ENCODE measurements around the gene C19orf47. TPM values are rescaled to one million over a fixed set of nuclear protein-coding genes. Genes with fewer than 3 reads are reported as not detected.

Gene C19orf47
- total and polyA plus RNA-seq, 8 donors, result 0.58 to 59.7 (median 8.6) TPM

- Histone ChIP-seq H3K27ac (no peak overlapping the region), H3K4me3 (no peak overlapping the region), H3K27me3 (no peaks in the 10 kb centered on the region), H3K9me3 (no peaks in the 10 kb centered on the region), H3K36me3 (peaks cover 57 to 97% (median 90%) of the 10 kb centered on the region in 4 donors), H3K4me1 (no peaks in the 10 kb centered on the region)
- intact Hi-C loops (cut with DNase I; ENCODE audit: low total_unique reads), result no loop called here
- no peak for TF ChIP-seq POLR2A (IDR thresholded peaks at IDR 0.05)
- TF ChIP-seq CTCF (IDR thresholded peaks at IDR 0.05), result no peak
- TF ChIP-seq POLR2AphosphoS5 (IDR thresholded peaks at IDR 0.05), result no peak
- TF ChIP-seq EP300 (IDR thresholded peaks at IDR 0.05), result no peak
- DNase-seq, result no peak
- 93 to 97% (median 95%) methylated on average over 20 to 27 of the region's 27 CpGs for WGBS, 5 donors
Observed at GRCh38 chr19:40321566-40322270, 26.5 kb downstream of the C19orf47 start.

- intact Hi-C loops (cut with DNase I; ENCODE audit: low total_unique reads), result no loop called here
- Histone ChIP-seq H3K9me3 (no peaks in the 10 kb centered on the region), H3K27me3 (no peaks in the 10 kb centered on the region), H3K4me3 (no peak overlapping the region), H3K27ac (no peak overlapping the region), H3K4me1 (peaks cover 0 to 1% (median 0%) of the 10 kb centered on the region in 4 donors), H3K36me3 (peaks cover 51 to 96% (median 90%) of the 10 kb centered on the region in 4 donors)
- TF ChIP-seq POLR2A (IDR thresholded peaks at IDR 0.05) (no peak), EP300 (IDR thresholded peaks at IDR 0.05) (no peak), POLR2AphosphoS5 (IDR thresholded peaks at IDR 0.05) (no peak), CTCF (IDR thresholded peaks at IDR 0.05) (no peak)
- DNase-seq, result no peak
- 95 to 97% (median 96%) methylated on average over 18 of the region's 18 CpGs for WGBS, 5 donors
Observed at GRCh38 chr19:40321076-40321475, 27.1 kb downstream of the C19orf47 start.

- intact Hi-C loops (cut with DNase I; ENCODE audit: low total_unique reads), result no loop called here
- H3K36me3 ChIP-seq, result peaks cover 46 to 93% (median 85%) of the 10 kb centered on the region in 4 donors
- H3K27ac ChIP-seq, result no peak overlapping the region
- no peaks in the 10 kb centered on the region for H3K27me3 ChIP-seq
- peaks cover 0 to 4% (median 0%) of the 10 kb centered on the region in 4 donors for H3K4me1 ChIP-seq
- 85 to 92% (median 91%) methylated on average over 7 of the region's 7 CpGs for WGBS, 5 donors
- no peaks in the 10 kb centered on the region for H3K9me3 ChIP-seq
- TF ChIP-seq POLR2AphosphoS5 (IDR thresholded peaks at IDR 0.05), result no peak
- no peak for TF ChIP-seq CTCF (IDR thresholded peaks at IDR 0.05)
- TF ChIP-seq EP300 (IDR thresholded peaks at IDR 0.05), result no peak
- no peak for TF ChIP-seq POLR2A (IDR thresholded peaks at IDR 0.05)
- no peak overlapping the region for H3K4me3 ChIP-seq
- no peak for DNase-seq
Observed at GRCh38 chr19:40320558-40320935, 27.6 kb downstream of the C19orf47 start.

GRCh38 chr19:40317338-40317737 is 30.9 kb downstream of the C19orf47 start:
- no peak overlapping the region for H3K27ac ChIP-seq
- TF ChIP-seq CTCF (IDR thresholded peaks at IDR 0.05), result no peak
- no peak for TF ChIP-seq POLR2AphosphoS5 (IDR thresholded peaks at IDR 0.05)
- TF ChIP-seq EP300 (IDR thresholded peaks at IDR 0.05), result no peak
- no peak for TF ChIP-seq POLR2A (IDR thresholded peaks at IDR 0.05)
- no peak overlapping the region for H3K4me3 ChIP-seq
- no peaks in the 10 kb centered on the region for H3K27me3 ChIP-seq
- no peaks in the 10 kb centered on the region for H3K9me3 ChIP-seq
- 78 to 89% (median 84%) methylated on average over 7 of the region's 7 CpGs for WGBS, 5 donors
- H3K4me1 ChIP-seq, result peaks cover 0 to 4% (median 0%) of the 10 kb centered on the region in 4 donors
- intact Hi-C loops (cut with DNase I; ENCODE audit: low total_unique reads), result no loop called here
- H3K36me3 ChIP-seq, result peaks cover 18 to 61% (median 53%) of the 10 kb centered on the region in 4 donors
- no peak for DNase-seq
